Ascending aorta (tissue), 2 donors: Measurements from ENCODE around the gene RYR3. TPM values are rescaled to one million over a fixed set of nuclear protein-coding genes. Genes with fewer than 3 reads are reported as not detected.

Source experiments
- DNase-seq, 2 donors: peaks; one replicate each; pipeline ENCODE4 v3.0.0-alpha.2; 2019; ENCODE audit warnings: low spot score in 2 of 2
- H3K27ac ChIP-seq, 2 donors: fragments of 200-600 bp; sonication (generic); one replicate each; pipeline ENCODE4 v1.5.1; 2016 to 2017; ENCODE audit warnings: mild to moderate bottlenecking in 1 of 2
- H3K27me3 ChIP-seq: fragments of 200-600 bp; sonication (generic); one replicate; pipeline ENCODE4 v1.5.1; 2017
- H3K36me3 ChIP-seq, 2 donors: fragments of 200-600 bp; sonication (generic); one replicate each; pipeline ENCODE4 v1.5.1; 2016
- H3K4me1 ChIP-seq, 2 donors: fragments of 200-600 bp; sonication (generic); one replicate each; pipeline ENCODE4 v1.5.1; 2016 to 2017; ENCODE audit warnings: mild to moderate bottlenecking in 1 of 2
- H3K4me3 ChIP-seq, 2 donors: fragments of 200-600 bp; sonication (generic); one replicate each; pipeline ENCODE4 v1.5.1; 2016 to 2017; ENCODE audit warnings: mild to moderate bottlenecking in 1 of 2
- H3K9me3 ChIP-seq, 2 donors: fragments of 200-600 bp; sonication (generic); one replicate each; pipeline ENCODE4 v1.5.1; 2016
- CTCF ChIP-seq, 3 experiments: fragments of 200-600 bp in 2 of 3; fragments of 450-650 bp in 1 of 3; sonication (generic) in 2 of 3; IDR thresholded peaks; one replicate each; pipeline ENCODE4 v1.5.1; 2016 to 2019; ENCODE audit warnings: antibody characterized with exemption in 3 of 3, mild to moderate bottlenecking in 1 of 3, moderate library complexity in 1 of 3
- intact Hi-C: fragments of 100-400 bp; cut with DNase I; formaldehyde crosslinking; loops from one replicate; pipeline ENCODE4 v1.15.1; 2023
- total RNA-seq: library from RNA; depleted of rRNA; stranded (reverse); fragments of >200 nt; gene quantifications from one replicate; pipeline ENCODE4 v1.1.0, GENCODE V29; 2016

The RYR3 gene
- total RNA-seq, 1 donor from 2014 or later, result 3.1 TPM

DNA sequence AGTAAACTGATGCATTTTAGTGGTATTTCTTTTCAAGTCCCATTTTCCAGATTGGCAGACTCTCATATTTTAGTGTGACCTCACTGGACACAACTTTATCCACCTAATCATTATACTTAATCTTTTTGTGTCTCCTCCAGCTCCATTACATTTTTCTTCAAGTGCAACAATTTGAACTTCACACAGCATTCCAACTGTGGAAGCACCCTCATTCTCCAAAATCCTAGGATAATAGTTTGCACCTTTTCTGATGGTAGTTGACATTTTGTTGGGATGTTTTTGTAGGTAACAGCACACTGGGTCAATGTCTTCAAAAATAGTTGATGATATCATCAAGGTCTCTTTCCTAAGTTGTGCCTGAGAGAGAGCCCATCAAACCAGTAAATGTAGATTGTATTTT lies 123.1 kb downstream of the RYR3 start:
- no peak for TF ChIP-seq CTCF (IDR thresholded peaks at IDR 0.05)
- no peak overlapping the region for H3K27ac ChIP-seq
- DNase-seq, result no peak
- no peaks in the 10 kb centered on the region for H3K36me3 ChIP-seq
- H3K4me3 ChIP-seq, result no peak overlapping the region
- no peaks in the 10 kb centered on the region for H3K4me1 ChIP-seq
- no peaks in the 10 kb centered on the region for H3K9me3 ChIP-seq
- H3K27me3 ChIP-seq, result no peaks in the 10 kb centered on the region
- intact Hi-C loops, result no loop called here

GRCh38 chr15:33438396-33438795 lies 127.6 kb downstream of the RYR3 start:
- no peak for TF ChIP-seq CTCF (IDR thresholded peaks at IDR 0.05)
- H3K9me3 ChIP-seq, result no peaks in the 10 kb centered on the region
- intact Hi-C loops, result no loop called here
- no peaks in the 10 kb centered on the region for H3K4me1 ChIP-seq
- no peaks in the 10 kb centered on the region for H3K27me3 ChIP-seq
- H3K27ac ChIP-seq, result no peak overlapping the region
- no peak for DNase-seq
- H3K4me3 ChIP-seq, result no peak overlapping the region
- H3K36me3 ChIP-seq, result no peaks in the 10 kb centered on the region

GRCh38 chr15:33440900-33441299 lies 130.1 kb downstream of the RYR3 start:
- no peak for DNase-seq
- Histone ChIP-seq H3K36me3 (no peaks in the 10 kb centered on the region), H3K4me1 (no peaks in the 10 kb centered on the region), H3K4me3 (no peak overlapping the region), H3K9me3 (no peaks in the 10 kb centered on the region), H3K27ac (no peak overlapping the region), H3K27me3 (no peaks in the 10 kb centered on the region)
- intact Hi-C loops, result no loop called here
- no peak for TF ChIP-seq CTCF (IDR thresholded peaks at IDR 0.05)

- H3K9me3 ChIP-seq, result no peaks in the 10 kb centered on the region
- no peak overlapping the region for H3K27ac ChIP-seq
- no peak for TF ChIP-seq CTCF (IDR thresholded peaks at IDR 0.05)
- no peaks in the 10 kb centered on the region for H3K36me3 ChIP-seq
- no peak for DNase-seq
- H3K4me3 ChIP-seq, result no peak overlapping the region
- no peaks in the 10 kb centered on the region for H3K4me1 ChIP-seq
- intact Hi-C loops, result no loop called here
- no peaks in the 10 kb centered on the region for H3K27me3 ChIP-seq
Observed at GRCh38 chr15:33442449-33442848, 131.7 kb downstream of the RYR3 start.

GRCh38 chr15:33443708-33444107 lies 132.9 kb downstream of the RYR3 start:
- intact Hi-C loops, result no loop called here
- Histone ChIP-seq H3K36me3 (no peaks in the 10 kb centered on the region), H3K27me3 (no peaks in the 10 kb centered on the region), H3K27ac (no peak overlapping the region), H3K9me3 (no peaks in the 10 kb centered on the region), H3K4me1 (no peaks in the 10 kb centered on the region), H3K4me3 (no peak overlapping the region)
- no peak for TF ChIP-seq CTCF (IDR thresholded peaks at IDR 0.05)
- no peak for DNase-seq

- no peak for DNase-seq
- no peaks in the 10 kb centered on the region for H3K27me3 ChIP-seq
- H3K27ac ChIP-seq, result no peak overlapping the region
- no peaks in the 10 kb centered on the region for H3K4me1 ChIP-seq
- no peak for TF ChIP-seq CTCF (IDR thresholded peaks at IDR 0.05)
- no peaks in the 10 kb centered on the region for H3K36me3 ChIP-seq
- intact Hi-C loops, result no loop called here
- H3K9me3 ChIP-seq, result no peaks in the 10 kb centered on the region
- no peak overlapping the region for H3K4me3 ChIP-seq
Observed at GRCh38 chr15:33445984-33446383, 135.2 kb downstream of the RYR3 start.
